DOHH2 (cell line): ENCODE results near the gene KDELR3.
A peak's percentile ranks its signal among the peaks of the same experiment; 100 is the strongest.

ENCODE experiments used
- H3F3A ChIP-seq: fragments of 200-600 bp; sonication (generic), shearing (Covaris generic); 2 replicates; pipeline ENCODE4 v1.6.0; 2016; ENCODE audit warnings: antibody characterized with exemption, mild to moderate bottlenecking; ENCODE audit not compliant: control insufficient read depth, insufficient read depth
- H3K27ac ChIP-seq: fragments of 200-600 bp; sonication (generic); 2 replicates; pipeline ENCODE4 v1.5.1; 2014; ENCODE audit warnings: low read depth, mild to moderate bottlenecking, low read length, moderate library complexity
- H3K27me3 ChIP-seq: fragments of 200-600 bp; sonication (generic); 2 replicates; pipeline ENCODE4 v1.6.1; 2014; ENCODE audit warnings: mild to moderate bottlenecking, low read length, mixed read lengths; ENCODE audit not compliant: control insufficient read depth
- H3K36me3 ChIP-seq: fragments of 200-600 bp; sonication (generic); 2 replicates; pipeline ENCODE4 v1.6.1; 2014; ENCODE audit warnings: mild to moderate bottlenecking, low read length, moderate library complexity, mixed read lengths; ENCODE audit not compliant: control insufficient read depth
- H3K4me1 ChIP-seq: fragments of 200-600 bp; sonication (generic); 2 replicates; pipeline ENCODE4 v1.6.1; 2014; ENCODE audit warnings: mild to moderate bottlenecking, low read length, mixed read lengths; ENCODE audit not compliant: control insufficient read depth
- H3K4me2 ChIP-seq: fragments of 200-600 bp; sonication (generic); 2 replicates; pipeline ENCODE4 v1.6.0; 2014; ENCODE audit warnings: mild to moderate bottlenecking, low read length, moderate library complexity
- H3K4me3 ChIP-seq: fragments of 200-600 bp; sonication (generic); 2 replicates; pipeline ENCODE4 v1.5.1; 2014; ENCODE audit warnings: mild to moderate bottlenecking, low read length, mixed read lengths
- H3K79me2 ChIP-seq: fragments of 200-600 bp; sonication (generic); 2 replicates; pipeline ENCODE4 v1.6.1; 2014; ENCODE audit warnings: mild to moderate bottlenecking, low read length, mixed read lengths; ENCODE audit not compliant: control insufficient read depth
- H3K9me2 ChIP-seq: fragments of 200-600 bp; sonication (generic); replicated peaks from 2 replicates; pipeline ENCODE4 v1.6.1; 2014; ENCODE audit warnings: mild to moderate bottlenecking, low read length, mixed read lengths; ENCODE audit not compliant: control insufficient read depth
- H3K9me3 ChIP-seq: fragments of 200-600 bp; sonication (generic); 2 replicates; pipeline ENCODE4 v1.6.1; 2014; ENCODE audit warnings: antibody characterized with exemption, low read length, mixed read lengths; ENCODE audit not compliant: control insufficient read depth, insufficient read depth
- H4K20me1 ChIP-seq: fragments of 200-600 bp; sonication (generic); 2 replicates; pipeline ENCODE4 v1.6.0; 2014; ENCODE audit warnings: low read depth, mild to moderate bottlenecking, antibody characterized with exemption, low read length, moderate library complexity; ENCODE audit not compliant: control insufficient read depth, insufficient read depth
- CTCF ChIP-seq: fragments of 200-600 bp; sonication (generic); IDR thresholded peaks from one replicate; pipeline ENCODE4 v1.5.1; 2014; ENCODE audit warnings: antibody characterized with exemption, mild to moderate bottlenecking, low read depth, low read length; ENCODE audit not compliant: poor library complexity, severe bottlenecking
- EZH2phosphoT487 ChIP-seq: fragments of 200-600 bp; sonication (generic); IDR thresholded peaks from 2 replicates; pipeline ENCODE4 v1.6.1; 2017; ENCODE audit warnings: borderline replicate concordance, mild to moderate bottlenecking, antibody characterized with exemption, low read length, moderate library complexity, mixed read lengths

Gene KDELR3

DNA sequence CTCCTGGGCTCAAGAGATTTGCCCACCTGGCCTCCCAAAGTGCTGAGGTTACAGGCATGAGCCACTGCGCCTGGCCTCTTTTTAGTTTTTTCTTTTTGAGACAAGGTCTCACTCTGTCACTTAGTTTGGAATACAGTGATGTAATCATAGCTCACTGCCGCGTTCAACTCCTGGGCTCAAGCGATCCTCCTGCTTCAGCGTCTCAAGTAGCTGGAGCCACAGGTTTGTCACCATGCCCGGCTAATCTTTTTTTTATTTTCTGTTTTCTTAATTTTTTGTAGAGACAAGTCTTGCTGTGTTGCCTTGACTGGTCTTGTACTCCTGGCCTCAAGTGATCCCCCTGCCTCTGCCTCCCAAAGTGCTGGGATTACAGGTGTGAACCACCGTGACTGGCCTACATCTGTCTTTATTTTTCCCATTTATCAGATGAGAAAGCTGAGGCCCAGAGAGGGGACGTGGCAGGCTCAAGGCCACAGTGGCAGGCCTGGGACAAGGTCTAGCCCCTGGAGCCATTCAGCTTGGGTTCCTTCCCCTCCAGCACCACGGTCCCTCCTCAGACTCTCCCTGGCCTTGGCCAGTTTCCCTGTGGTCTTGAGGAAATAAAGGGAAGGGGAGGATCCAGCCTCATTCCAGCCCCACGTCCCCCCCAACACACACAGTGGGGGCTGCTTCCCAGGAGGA lies 2.8 kb upstream of the KDELR3 start:
- Histone ChIP-seq H3K9me3 (no peaks in the 10 kb centered on the region), H3K4me2 (no peak overlapping the region), H3K36me3 (no peaks in the 10 kb centered on the region), H4K20me1 (no peaks in the 10 kb centered on the region), H3F3A (no peaks in the 10 kb centered on the region), H3K27ac (no peak overlapping the region), H3K27me3 (peaks cover 73% of the 10 kb centered on the region), H3K4me1 (peaks cover 19% of the 10 kb centered on the region), H3K4me3 (no peak overlapping the region), H3K79me2 (no peaks in the 10 kb centered on the region), H3K9me2 (no peaks in the 10 kb centered on the region)
- no peak for TF ChIP-seq EZH2phosphoT487
- no peak for TF ChIP-seq CTCF

DNA sequence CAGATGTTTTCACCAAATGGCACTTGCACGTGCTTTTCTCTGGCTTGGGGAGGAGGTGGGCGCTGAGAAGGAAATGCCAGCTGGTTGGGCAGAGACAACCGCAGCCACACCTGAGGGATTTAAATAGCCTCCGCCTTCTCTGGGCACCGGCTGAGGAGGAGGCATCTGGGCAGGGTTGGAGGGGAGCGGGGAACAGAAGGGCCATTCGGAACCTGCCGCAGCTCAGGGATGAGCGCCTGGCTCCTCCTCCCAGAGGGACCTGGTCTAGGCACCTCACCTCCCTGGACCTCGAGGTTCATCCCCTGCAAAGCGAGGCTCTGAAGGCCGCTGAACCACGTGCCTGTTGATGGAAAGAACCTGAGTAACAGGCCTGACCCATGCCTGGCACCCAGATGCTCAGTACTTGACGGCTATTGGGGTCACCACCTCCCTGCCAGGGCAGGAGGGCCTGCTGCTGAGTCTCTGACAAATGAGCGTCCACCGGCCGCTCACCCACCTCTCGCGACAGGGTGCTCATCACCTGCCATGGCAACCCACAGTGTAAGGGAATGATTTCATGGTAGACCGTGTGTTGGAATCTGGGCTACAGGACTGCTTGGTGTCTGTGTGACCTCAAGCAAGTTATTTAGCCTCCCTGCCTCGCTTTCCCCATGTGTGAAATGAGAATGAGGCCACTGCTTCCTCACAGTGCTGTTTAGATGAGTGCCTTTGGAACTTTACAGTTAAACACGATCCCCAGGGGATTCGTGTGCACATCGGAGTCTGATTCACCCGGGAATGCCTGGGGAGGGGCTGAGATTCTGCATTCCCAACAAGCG lies 2.0 kb upstream of the KDELR3 start:
- Histone ChIP-seq H3K4me1 (peaks cover 19% of the 10 kb centered on the region), H3K4me2 (no peak overlapping the region), H3K4me3 (no peak overlapping the region)

GRCh38 chr22:38467438-38467903 lies 425 bp upstream of the KDELR3 start:
- Histone ChIP-seq H3K4me2 (peak overlapping the region; percentile 27), H3K27me3 (peaks cover 53% of the 10 kb centered on the region), H3K4me3 (no peak overlapping the region), H3K79me2 (no peaks in the 10 kb centered on the region), H4K20me1 (no peaks in the 10 kb centered on the region), H3K36me3 (no peaks in the 10 kb centered on the region), H3K9me3 (no peaks in the 10 kb centered on the region), H3K9me2 (no peaks in the 10 kb centered on the region), H3K27ac (no peak overlapping the region), H3K4me1 (peaks cover 6% of the 10 kb centered on the region), H3F3A (no peaks in the 10 kb centered on the region)
- TF ChIP-seq CTCF: no peak
- TF ChIP-seq EZH2phosphoT487: no peak

More for the DNA sequence above, 2.0 kb upstream of the KDELR3 start:
- no peaks in the 10 kb centered on the region for H3F3A ChIP-seq
- no peaks in the 10 kb centered on the region for H3K36me3 ChIP-seq
- H4K20me1 ChIP-seq: no peaks in the 10 kb centered on the region
- H3K27me3 ChIP-seq: peaks cover 65% of the 10 kb centered on the region
- no peaks in the 10 kb centered on the region for H3K9me3 ChIP-seq
- H3K79me2 ChIP-seq: no peaks in the 10 kb centered on the region
- H3K27ac ChIP-seq: no peak overlapping the region
- TF ChIP-seq EZH2phosphoT487 (no peak), CTCF (no peak)
- no peaks in the 10 kb centered on the region for H3K9me2 ChIP-seq
